Sigmoid colon (tissue), 7 donors: ENCODE data around the gene IGFL4. TPM values are rescaled to one million over a fixed set of nuclear protein-coding genes. Genes with fewer than 3 reads are reported as not detected.

Experiments used
- DNase-seq: peaks from one replicate; pipeline ENCODE4 v3.0.0-alpha.2; 2019
- H3K27ac ChIP-seq, 4 donors: fragments of 200-600 bp; sonication (generic); one replicate each; pipeline ENCODE4 v1.5.1; 2016 to 2019; ENCODE audit warnings: mild to moderate bottlenecking in 1 of 4
- H3K27me3 ChIP-seq, 3 donors: fragments of 200-600 bp; sonication (generic); one replicate each; pipeline ENCODE4 v1.5.1; 2019; ENCODE audit warnings: mild to moderate bottlenecking in 1 of 3
- H3K36me3 ChIP-seq, 4 donors: fragments of 200-600 bp; sonication (generic); one replicate each; pipeline ENCODE4 v1.5.1; 2016 to 2019
- H3K4me1 ChIP-seq, 4 donors: fragments of 200-600 bp; sonication (generic); one replicate each; pipeline ENCODE4 v1.5.1; 2017 to 2019
- H3K4me3 ChIP-seq, 4 donors: fragments of 200-600 bp; sonication (generic); one replicate each; pipeline ENCODE4 v1.5.1; 2017 to 2019; ENCODE audit warnings: mild to moderate bottlenecking in 2 of 4, moderate library complexity in 1 of 4
- H3K9me3 ChIP-seq, 4 donors: fragments of 200-600 bp in 3 of 4; sonication (generic) in 3 of 4; one replicate each; pipeline versions ENCODE4 v1.5.1 to v1.6.1; 2013 to 2019
- EP300 ChIP-seq, 4 donors: sonication (generic); formaldehyde crosslinking; IDR thresholded peaks; one replicate each; pipeline ENCODE4 v1.6.1; 2017; ENCODE audit warnings: antibody characterized with exemption in 4 of 4
- POLR2A ChIP-seq, 2 donors: fragments of 450-650 bp; IDR thresholded peaks; one replicate each; pipeline ENCODE4 v1.6.1; 2016; ENCODE audit warnings: antibody characterized with exemption in 2 of 2, mild to moderate bottlenecking in 2 of 2, moderate library complexity in 2 of 2
- POLR2AphosphoS5 ChIP-seq, 4 donors: sonication (generic); formaldehyde crosslinking; IDR thresholded peaks; one replicate each; pipeline ENCODE4 v1.6.1; 2017; ENCODE audit warnings: antibody characterized with exemption in 4 of 4
- WGBS, 2 donors: extraction: QIAGEN DNeasy Blood & Tissue Kit; methylation state at CpG; one replicate each; pipeline ENCODE4 v1.1.7; 2013; 5-methylcytosine and 5-hydroxymethylcytosine counted together
- intact Hi-C: fragments of 100-400 bp; cut with DNase I; formaldehyde crosslinking; loops from one replicate; pipeline ENCODE4 v1.15.1; 2023
- polyA plus RNA-seq, 3 donors: library from polyadenylated mRNA; stranded (reverse); fragments of 200-250 nt; gene quantifications; one replicate each; pipeline ENCODE4 v1.2.3, GENCODE V29; 2013
- total RNA-seq, 4 donors: library from RNA; depleted of rRNA; stranded (reverse); fragments of >200 nt; gene quantifications; one replicate each; pipeline ENCODE4 v1.1.0, GENCODE V29; 2016
- TF ChIP-seq, protein P1 (sequence below), 4 experiments: fragments of 450-650 bp in 3 of 4; fragments of 200-600 bp in 1 of 4; IDR thresholded peaks; one replicate each; pipeline ENCODE4 v1.5.1; 2016 to 2019; ENCODE audit warnings: antibody characterized with exemption in 4 of 4, mild to moderate bottlenecking in 3 of 4, moderate library complexity in 2 of 4
- donor health status: healthy with polysubstance abuse.
- donor health status: Bipolar disorder and iron deficiency.
- donor health status: healthy.

The IGFL4 gene
- total and polyA plus RNA-seq, 7 donors, result not detected

GRCh38 chr19:46073268-46073922 is 32.6 kb upstream of the IGFL4 start:
- H3K36me3 ChIP-seq, result no peaks in the 10 kb centered on the region
- no peak overlapping the region for H3K4me3 ChIP-seq
- peaks cover 0 to 15% (median 11%) of the 10 kb centered on the region in 4 donors for H3K4me1 ChIP-seq
- intact Hi-C loops, result no loop called here
- WGBS, 2 donors, result 87% methylated on average over 3 of the region's 3 CpGs
- DNase-seq, result no peak
- peaks cover 16 to 57% (median 57%) of the 10 kb centered on the region in 3 donors for H3K27me3 ChIP-seq
- no peak overlapping the region for H3K27ac ChIP-seq
- TF ChIP-seq EP300 (IDR thresholded peaks at IDR 0.05) (no peak), POLR2AphosphoS5 (IDR thresholded peaks at IDR 0.05) (no peak), POLR2A (IDR thresholded peaks at IDR 0.05) (no peak)
- TF ChIP-seq, protein P1, sequence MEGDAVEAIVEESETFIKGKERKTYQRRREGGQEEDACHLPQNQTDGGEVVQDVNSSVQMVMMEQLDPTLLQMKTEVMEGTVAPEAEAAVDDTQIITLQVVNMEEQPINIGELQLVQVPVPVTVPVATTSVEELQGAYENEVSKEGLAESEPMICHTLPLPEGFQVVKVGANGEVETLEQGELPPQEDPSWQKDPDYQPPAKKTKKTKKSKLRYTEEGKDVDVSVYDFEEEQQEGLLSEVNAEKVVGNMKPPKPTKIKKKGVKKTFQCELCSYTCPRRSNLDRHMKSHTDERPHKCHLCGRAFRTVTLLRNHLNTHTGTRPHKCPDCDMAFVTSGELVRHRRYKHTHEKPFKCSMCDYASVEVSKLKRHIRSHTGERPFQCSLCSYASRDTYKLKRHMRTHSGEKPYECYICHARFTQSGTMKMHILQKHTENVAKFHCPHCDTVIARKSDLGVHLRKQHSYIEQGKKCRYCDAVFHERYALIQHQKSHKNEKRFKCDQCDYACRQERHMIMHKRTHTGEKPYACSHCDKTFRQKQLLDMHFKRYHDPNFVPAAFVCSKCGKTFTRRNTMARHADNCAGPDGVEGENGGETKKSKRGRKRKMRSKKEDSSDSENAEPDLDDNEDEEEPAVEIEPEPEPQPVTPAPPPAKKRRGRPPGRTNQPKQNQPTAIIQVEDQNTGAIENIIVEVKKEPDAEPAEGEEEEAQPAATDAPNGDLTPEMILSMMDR (IDR thresholded peaks at IDR 0.05), result no peak
- H3K9me3 ChIP-seq, result no peaks in the 10 kb centered on the region

DNA sequence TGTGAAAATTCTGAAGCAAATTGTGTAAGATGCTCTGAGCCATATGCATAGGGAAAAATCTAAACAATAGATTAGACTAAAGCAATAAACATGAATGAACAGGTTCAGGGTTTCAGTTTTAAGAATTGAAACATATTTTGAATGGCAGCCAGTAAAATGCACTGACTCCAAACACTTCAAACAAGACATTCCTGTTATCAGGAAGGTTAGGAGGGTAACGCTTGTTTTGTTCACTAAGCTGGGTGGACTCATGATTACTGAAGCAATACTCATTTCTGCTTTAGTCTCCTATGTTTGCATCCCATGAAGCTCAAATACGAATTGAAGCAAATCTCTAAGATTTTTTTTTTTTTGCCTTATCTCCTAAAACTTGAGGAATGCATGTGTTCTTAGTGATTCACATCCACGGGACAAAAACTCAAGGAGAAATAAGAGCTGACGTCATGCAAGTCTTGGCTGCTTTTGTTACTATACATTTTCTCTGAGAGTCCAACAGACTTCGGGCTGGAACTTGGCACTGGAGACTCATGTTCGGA is 29.1 kb upstream of the IGFL4 start:
- no peaks in the 10 kb centered on the region for H3K9me3 ChIP-seq
- DNase-seq, result no peak
- H3K27me3 ChIP-seq, result peaks cover 0 to 38% (median 24%) of the 10 kb centered on the region in 3 donors
- H3K4me1 ChIP-seq, result no peaks in the 10 kb centered on the region
- no peaks in the 10 kb centered on the region for H3K36me3 ChIP-seq
- WGBS, 2 donors, result 13 to 48% methylated on average over 6 of the region's 6 CpGs
- no peak for TF ChIP-seq EP300 (IDR thresholded peaks at IDR 0.05)
- H3K4me3 ChIP-seq, result no peak overlapping the region
- H3K27ac ChIP-seq, result no peak overlapping the region
- intact Hi-C loops, result no loop called here

- 28 to 46% methylated on average over 12 of the region's 12 CpGs for WGBS, 2 donors
- no peaks in the 10 kb centered on the region for H3K4me1 ChIP-seq
- intact Hi-C loops, result no loop called here
- peaks cover 0 to 32% (median 18%) of the 10 kb centered on the region in 3 donors for H3K27me3 ChIP-seq
- H3K27ac ChIP-seq, result no peak overlapping the region
- H3K36me3 ChIP-seq, result no peaks in the 10 kb centered on the region
- no peaks in the 10 kb centered on the region for H3K9me3 ChIP-seq
- H3K4me3 ChIP-seq, result no peak overlapping the region
- no peak for DNase-seq
- TF ChIP-seq POLR2AphosphoS5 (IDR thresholded peaks at IDR 0.05), result no peak
- TF ChIP-seq, protein P1 (IDR thresholded peaks at IDR 0.05), result no peak
- TF ChIP-seq EP300 (IDR thresholded peaks at IDR 0.05), result no peak
- TF ChIP-seq POLR2A (IDR thresholded peaks at IDR 0.05), result no peak
Measured at GRCh38 chr19:46068345-46069258, 27.8 kb upstream of the IGFL4 start.

GRCh38 chr19:46067691-46068090 is 26.9 kb upstream of the IGFL4 start:
- Histone ChIP-seq H3K4me1 (no peaks in the 10 kb centered on the region), H3K36me3 (no peaks in the 10 kb centered on the region), H3K4me3 (no peak overlapping the region), H3K9me3 (no peaks in the 10 kb centered on the region), H3K27me3 (peaks cover 0 to 32% (median 18%) of the 10 kb centered on the region in 3 donors), H3K27ac (no peak overlapping the region)
- 87 to 93% methylated on average over 1 of the region's 1 CpG for WGBS, 2 donors
- intact Hi-C loops, result no loop called here
- TF ChIP-seq EP300 (IDR thresholded peaks at IDR 0.05) (no peak), POLR2AphosphoS5 (IDR thresholded peaks at IDR 0.05) (no peak), POLR2A (IDR thresholded peaks at IDR 0.05) (no peak)
- TF ChIP-seq, protein P1 (IDR thresholded peaks at IDR 0.05), result no peak
- no peak for DNase-seq

- peaks cover 0 to 25% (median 6%) of the 10 kb centered on the region in 3 donors for H3K27me3 ChIP-seq
Measured at GRCh38 chr19:46066471-46066870, 25.7 kb upstream of the IGFL4 start.

More at GRCh38 chr19:46066471-46066870, 25.7 kb upstream of the IGFL4 start:
- Histone ChIP-seq H3K36me3 (no peaks in the 10 kb centered on the region), H3K27ac (no peak overlapping the region), H3K4me3 (no peak overlapping the region), H3K4me1 (no peaks in the 10 kb centered on the region), H3K9me3 (no peaks in the 10 kb centered on the region)
- 85 to 91% methylated on average over 1 of the region's 1 CpG for WGBS, 2 donors
- intact Hi-C loops, result no loop called here
- DNase-seq, result no peak
- TF ChIP-seq POLR2AphosphoS5 (IDR thresholded peaks at IDR 0.05) (no peak), POLR2A (IDR thresholded peaks at IDR 0.05) (no peak), EP300 (IDR thresholded peaks at IDR 0.05) (no peak)
- TF ChIP-seq, protein P1 (IDR thresholded peaks at IDR 0.05), result no peak
